Esophagus squamous epithelium (tissue), 4 donors: ENCODE measurements around the gene AUTS2.

ENCODE experiments used
- CTCF ChIP-seq, 6 experiments: fragments of 450-650 bp in 4 of 6; fragments of 200-600 bp in 2 of 6; sonication (generic) in 2 of 6; IDR thresholded peaks; one replicate each; pipeline ENCODE4 v1.5.1; 2016 to 2019; ENCODE audit warnings: antibody characterized with exemption in 6 of 6, mild to moderate bottlenecking in 4 of 6, moderate library complexity in 4 of 6
- POLR2A ChIP-seq, 4 donors: fragments of 450-650 bp; IDR thresholded peaks; one replicate each; pipeline ENCODE4 v1.6.1; 2017; ENCODE audit warnings: antibody characterized with exemption in 4 of 4, mild to moderate bottlenecking in 4 of 4, moderate library complexity in 3 of 4

DNA sequence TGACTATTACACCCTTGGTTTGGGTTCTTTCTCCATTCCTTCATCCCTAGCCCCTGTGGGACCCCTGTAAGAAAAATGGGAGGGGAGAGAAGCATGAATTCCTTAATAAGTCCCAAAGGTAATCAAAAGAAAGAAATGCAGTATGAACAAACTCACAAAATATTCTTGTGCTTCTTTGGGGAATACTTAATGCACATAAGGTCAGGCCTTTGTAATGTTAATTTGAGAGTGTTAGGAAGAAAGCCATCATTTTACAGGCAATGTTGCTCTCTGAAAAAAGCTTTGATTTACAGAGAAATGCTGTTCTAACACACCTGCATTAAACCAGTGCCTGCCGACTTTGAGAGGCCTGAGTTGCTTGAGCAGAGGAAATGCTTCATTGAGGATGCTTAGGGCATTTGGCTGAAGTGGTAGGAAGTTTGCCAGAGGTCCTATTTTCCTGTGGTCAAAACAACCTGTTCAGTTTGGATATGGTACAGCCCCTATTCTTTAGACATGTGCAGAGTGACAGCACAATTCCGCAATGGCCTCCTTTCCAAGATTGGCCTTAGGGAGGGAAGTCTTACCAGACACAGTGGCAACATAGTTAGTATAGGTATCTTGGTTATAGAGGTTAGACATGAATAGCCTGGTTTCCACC is 643.4 kb downstream of the AUTS2 start:
- TF ChIP-seq CTCF (IDR thresholded peaks at IDR 0.05) = no peak
- no peak for TF ChIP-seq POLR2A (IDR thresholded peaks at IDR 0.05)
